ENCODE results near the gene HESX1.
A peak's percentile ranks its signal among the peaks of the same experiment; 100 is the strongest.

HESX1 gene

GRCh38 chr3:57199895-57200297 is at the start of gene HESX1:
Gene HESX1 (minus strand): TSS chr3:57199978. CDS start chr3:57199918, 60 bp downstream.
- Mint-ChIP-seq H3K4me1 (no peaks in the 10 kb centered on the region), H3K36me3 (no peaks in the 10 kb centered on the region), H3K4me3 (no peak within 1 kb of the TSS), H3K9me3 (no peaks in the 10 kb centered on the region), H3K27ac (no peak within 1 kb of the TSS), H3K27me3 (peaks cover 13% of the 10 kb centered on the region)
- CTCF ChIA-PET, result no interaction called here
- DNase-seq, result no peak

GRCh38 chr3:57244946-57245345 is 45.2 kb upstream of the HESX1 start:
- CTCF ChIA-PET, result no interaction called here
- Mint-ChIP-seq H3K9me3 (no peaks in the 10 kb centered on the region), H3K36me3 (peaks cover 29% of the 10 kb centered on the region), H3K27ac (no peak overlapping the region), H3K27me3 (no peaks in the 10 kb centered on the region), H3K4me3 (no peak overlapping the region), H3K4me1 (no peaks in the 10 kb centered on the region)
- DNase-seq, result no peak

GRCh38 chr3:57234613-57235575 is 35.1 kb upstream of the HESX1 start:
- DNase-seq, result no peak
- peaks cover 19% of the 10 kb centered on the region for H3K36me3 Mint-ChIP-seq
- H3K4me3 Mint-ChIP-seq, result no peak overlapping the region
- H3K4me1 Mint-ChIP-seq, result peaks cover 14% of the 10 kb centered on the region
- CTCF ChIA-PET, result no interaction called here
- no peaks in the 10 kb centered on the region for H3K9me3 Mint-ChIP-seq
- H3K27me3 Mint-ChIP-seq, result no peaks in the 10 kb centered on the region
- H3K27ac Mint-ChIP-seq, result no peak overlapping the region

GRCh38 chr3:57233799-57234198 is 34.0 kb upstream of the HESX1 start:
- Mint-ChIP-seq H3K4me1 (peaks cover 24% of the 10 kb centered on the region), H3K36me3 (peaks cover 13% of the 10 kb centered on the region), H3K4me3 (no peak overlapping the region), H3K27ac (no peak overlapping the region), H3K9me3 (no peaks in the 10 kb centered on the region), H3K27me3 (no peaks in the 10 kb centered on the region)
- no peak for DNase-seq
- CTCF ChIA-PET, result no interaction called here

- DNase-seq, result no peak
- Mint-ChIP-seq H3K36me3 (peaks cover 2% of the 10 kb centered on the region), H3K27me3 (no peaks in the 10 kb centered on the region), H3K27ac (no peak overlapping the region), H3K9me3 (no peaks in the 10 kb centered on the region), H3K4me3 (no peak overlapping the region), H3K4me1 (peaks cover 39% of the 10 kb centered on the region)
- CTCF ChIA-PET, result no interaction called here
These were observed 30.2 kb upstream of the HESX1 start for GRCh38 chr3:57230006-57230405.

- CTCF ChIA-PET, result interaction anchor here (1.6 to 1.7 kb wide), 2 partner anchors 9 to 58 kb away, joined by 4 to 6 read pairs; no protein-coding TSS in a partner anchor
- Mint-ChIP-seq H3K36me3 (peaks cover 2% of the 10 kb centered on the region), H3K27me3 (no peaks in the 10 kb centered on the region), H3K27ac (peak overlapping the region; percentile 73), H3K9me3 (no peaks in the 10 kb centered on the region), H3K4me3 (peak overlapping the region; percentile 92), H3K4me1 (peaks cover 37% of the 10 kb centered on the region)
- DNase-seq, result peak; percentile 66
These were observed 28.4 kb upstream of the HESX1 start for GRCh38 chr3:57227930-57228751.

- Mint-ChIP-seq H3K4me1 (peaks cover 37% of the 10 kb centered on the region), H3K9me3 (no peaks in the 10 kb centered on the region), H3K27me3 (peaks cover 3% of the 10 kb centered on the region), H3K4me3 (peak within 1 kb of the TSS; percentile 92), H3K27ac (peak within 1 kb of the TSS; percentile 73), H3K36me3 (peaks cover 2% of the 10 kb centered on the region)
- CTCF ChIA-PET, result interaction anchor here (1.1 to 1.7 kb wide), 3 partner anchors 9 to 57 kb away, joined by 3 to 6 read pairs (median 4); no protein-coding TSS in a partner anchor
- peak; percentile 92 for DNase-seq
These were observed 27.6 kb upstream of the HESX1 start, which contains the start of gene APPL1 for GRCh38 chr3:57227204-57227929. Gene APPL1 (plus strand): TSS chr3:57227729. CDS start chr3:57227884, 155 bp downstream.

GRCh38 chr3:57226176-57226575 is 26.4 kb upstream of the HESX1 start:
- H3K4me1 Mint-ChIP-seq, result peaks cover 34% of the 10 kb centered on the region
- DNase-seq, result no peak
- CTCF ChIA-PET, result interaction anchor here (1.1 kb wide), 1 partner anchor 47 kb away, joined by 3 read pairs; no protein-coding TSS in a partner anchor
- H3K9me3 Mint-ChIP-seq, result no peaks in the 10 kb centered on the region
- peaks cover 4% of the 10 kb centered on the region for H3K27me3 Mint-ChIP-seq
- no peak overlapping the region for H3K4me3 Mint-ChIP-seq
- peaks cover 2% of the 10 kb centered on the region for H3K36me3 Mint-ChIP-seq
- H3K27ac Mint-ChIP-seq, result no peak overlapping the region

GRCh38 chr3:57224856-57225255 is 25.1 kb upstream of the HESX1 start:
- peaks cover 4% of the 10 kb centered on the region for H3K27me3 Mint-ChIP-seq
- no peak overlapping the region for H3K27ac Mint-ChIP-seq
- no peak for DNase-seq
- peaks cover 28% of the 10 kb centered on the region for H3K4me1 Mint-ChIP-seq
- no peak overlapping the region for H3K4me3 Mint-ChIP-seq
- no peaks in the 10 kb centered on the region for H3K36me3 Mint-ChIP-seq
- no peaks in the 10 kb centered on the region for H3K9me3 Mint-ChIP-seq
- CTCF ChIA-PET, result interaction anchor here (1.1 to 1.5 kb wide), 2 partner anchors 54 to 125 kb away, joined by 3 to 5 read pairs; no protein-coding TSS in a partner anchor

- Mint-ChIP-seq H3K4me1 (peaks cover 9% of the 10 kb centered on the region), H3K4me3 (no peak overlapping the region), H3K36me3 (no peaks in the 10 kb centered on the region), H3K27me3 (peaks cover 11% of the 10 kb centered on the region), H3K9me3 (no peaks in the 10 kb centered on the region), H3K27ac (no peak overlapping the region)
- no peak for DNase-seq
- CTCF ChIA-PET, result no interaction called here
These were observed 22.1 kb upstream of the HESX1 start for GRCh38 chr3:57221883-57222282.

- no peak for DNase-seq
These were observed 6.6 kb upstream of the HESX1 start for GRCh38 chr3:57206423-57206822.

GRCh38 chr3:57194641-57195040 is 5.1 kb downstream of the HESX1 start:
- no peak for DNase-seq
- H3K27ac Mint-ChIP-seq, result no peak overlapping the region
- no peak overlapping the region for H3K4me3 Mint-ChIP-seq
- H3K9me3 Mint-ChIP-seq, result no peaks in the 10 kb centered on the region
- peaks cover 34% of the 10 kb centered on the region for H3K27me3 Mint-ChIP-seq
- H3K36me3 Mint-ChIP-seq, result no peaks in the 10 kb centered on the region
- CTCF ChIA-PET, result interaction anchor here (0.6 to 2.6 kb wide), 2 partner anchors 12 to 24 kb away, joined by 3 to 9 read pairs; no protein-coding TSS in a partner anchor
- no peaks in the 10 kb centered on the region for H3K4me1 Mint-ChIP-seq

More at GRCh38 chr3:57206423-57206822, 6.6 kb upstream of the HESX1 start:
- Mint-ChIP-seq H3K4me1 (no peaks in the 10 kb centered on the region), H3K27me3 (no peaks in the 10 kb centered on the region), H3K27ac (no peak overlapping the region), H3K9me3 (no peaks in the 10 kb centered on the region), H3K4me3 (no peak overlapping the region), H3K36me3 (no peaks in the 10 kb centered on the region)
- CTCF ChIA-PET, result interaction anchor here (0.6 kb wide), 1 partner anchor 12 kb away, joined by 3 read pairs; no protein-coding TSS in a partner anchor

GRCh38 chr3:57192028-57192427 is 7.8 kb downstream of the HESX1 start:
- Mint-ChIP-seq H3K36me3 (no peaks in the 10 kb centered on the region), H3K4me3 (no peak overlapping the region), H3K27ac (no peak overlapping the region), H3K27me3 (peaks cover 31% of the 10 kb centered on the region), H3K4me1 (no peaks in the 10 kb centered on the region), H3K9me3 (no peaks in the 10 kb centered on the region)
- CTCF ChIA-PET, result no interaction called here
- no peak for DNase-seq
